NCI-H226 (cell line): ENCODE measurements around the gene PANK4.
"Not testable (repeated sequence)": the region's sequence is repeated elsewhere in the genome, so short reads cannot be mapped to it uniquely, and the experiment has no call there.

Experiments
- DNase-seq: peaks from one replicate; pipeline ENCODE4 v3.0.0-alpha.2; 2015

Gene PANK4

GRCh38 chr1:2473198-2473597 is 53.2 kb downstream of the PANK4 start:
- DNase-seq: no peak

- DNase-seq: no peak
Observed at GRCh38 chr1:2472561-2473177, 53.7 kb downstream of the PANK4 start.

- DNase-seq: no peak
Observed at GRCh38 chr1:2472109-2472508, 54.3 kb downstream of the PANK4 start.

- DNase-seq: no peak
Observed at GRCh38 chr1:2471587-2472001, 54.8 kb downstream of the PANK4 start.

- DNase-seq: no peak
Observed at GRCh38 chr1:2471159-2471471, 55.3 kb downstream of the PANK4 start.

GRCh38 chr1:2470290-2471158 is 55.9 kb downstream of the PANK4 start:
- no peak for DNase-seq

DNA sequence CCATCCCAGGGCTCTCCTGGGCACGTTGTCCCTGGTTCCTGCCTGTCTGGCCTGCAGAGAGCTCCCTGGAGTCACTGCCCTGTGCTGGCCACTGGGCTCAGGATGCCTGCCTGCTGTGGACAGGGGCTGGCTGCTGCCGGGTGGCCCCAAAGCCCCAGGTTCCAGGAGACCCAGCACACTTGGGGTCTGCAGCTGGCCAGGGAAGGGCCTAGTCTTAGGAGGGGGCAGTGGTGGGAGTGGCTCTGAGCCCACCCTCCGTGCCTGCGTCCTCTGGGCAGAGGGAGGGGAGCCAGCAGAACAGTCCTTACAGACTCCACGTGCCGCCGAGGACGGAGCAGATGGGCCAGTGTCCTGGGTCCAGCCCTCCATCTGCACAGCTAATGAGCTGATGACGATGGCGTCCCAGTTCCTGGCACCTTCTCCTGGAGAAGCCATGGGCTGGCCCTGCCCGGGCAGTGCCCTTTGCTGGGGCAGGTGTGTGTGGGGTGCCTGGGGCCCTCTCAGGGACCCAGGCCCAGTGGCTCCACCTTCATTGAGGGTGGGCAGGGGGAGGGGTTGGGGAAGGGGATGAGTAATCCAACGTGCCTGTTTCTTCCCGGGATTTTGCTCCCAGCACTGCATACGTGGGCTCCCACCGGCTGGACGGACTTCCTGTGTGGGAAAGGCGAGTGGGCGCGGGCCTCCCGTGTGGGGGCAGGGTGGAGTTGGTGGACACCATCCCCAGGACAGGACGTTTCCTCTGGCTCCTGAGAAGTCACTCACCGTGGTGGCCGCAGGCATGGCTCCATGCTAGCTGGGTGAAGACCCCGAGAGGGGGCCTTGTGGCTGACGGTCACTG is 57.1 kb downstream of the PANK4 start:
- DNase-seq: no peak

DNA sequence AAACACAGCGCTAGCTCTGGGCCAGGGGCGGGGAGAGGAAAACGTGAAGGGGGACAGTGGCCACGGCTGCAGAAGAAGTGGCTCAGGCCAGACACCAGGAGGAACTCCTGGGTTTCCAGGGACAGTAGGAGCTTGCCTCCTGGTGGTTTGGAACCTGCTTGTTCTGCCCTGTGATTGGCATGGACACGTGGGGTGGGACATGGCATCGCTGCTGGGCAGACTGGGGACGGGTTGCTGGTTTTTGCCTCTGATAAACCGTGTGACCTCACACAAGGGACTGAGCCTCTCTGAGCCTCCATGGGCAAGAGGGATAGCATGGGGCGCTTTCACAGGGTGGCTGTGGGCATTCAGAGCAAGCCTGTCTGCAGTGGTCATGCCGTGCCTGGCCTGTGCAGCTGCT is 57.9 kb downstream of the PANK4 start:
- no peak for DNase-seq

DNA sequence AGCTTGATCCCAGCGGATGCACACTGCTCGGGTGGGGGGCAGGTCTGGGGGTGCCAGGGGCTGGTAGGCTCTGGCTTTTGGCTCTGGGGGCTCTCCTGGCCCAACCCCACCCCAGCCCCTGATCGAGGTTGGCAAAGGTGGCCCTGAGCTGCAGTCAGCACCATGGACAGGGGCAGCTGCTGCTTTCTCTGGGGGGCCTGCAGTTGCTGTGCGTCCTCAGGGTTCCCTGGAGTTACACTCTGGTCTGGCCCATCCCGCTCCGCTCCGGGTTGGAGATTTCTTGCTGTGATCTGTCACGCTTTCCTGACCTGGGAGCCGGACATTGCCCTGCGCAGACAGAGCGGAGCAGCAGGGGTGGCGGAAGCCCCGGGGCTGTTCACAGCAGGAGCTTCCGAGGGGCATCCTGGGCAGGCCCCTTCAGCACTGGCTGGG is 58.3 kb downstream of the PANK4 start:
- no peak for DNase-seq

- DNase-seq: no peak
Observed at GRCh38 chr1:2466958-2467554, 59.3 kb downstream of the PANK4 start.

GRCh38 chr1:2466270-2466665 is 60.1 kb downstream of the PANK4 start:
- DNase-seq: no peak

- no peak for DNase-seq
Observed at GRCh38 chr1:2465371-2466269, 60.8 kb downstream of the PANK4 start.

DNA sequence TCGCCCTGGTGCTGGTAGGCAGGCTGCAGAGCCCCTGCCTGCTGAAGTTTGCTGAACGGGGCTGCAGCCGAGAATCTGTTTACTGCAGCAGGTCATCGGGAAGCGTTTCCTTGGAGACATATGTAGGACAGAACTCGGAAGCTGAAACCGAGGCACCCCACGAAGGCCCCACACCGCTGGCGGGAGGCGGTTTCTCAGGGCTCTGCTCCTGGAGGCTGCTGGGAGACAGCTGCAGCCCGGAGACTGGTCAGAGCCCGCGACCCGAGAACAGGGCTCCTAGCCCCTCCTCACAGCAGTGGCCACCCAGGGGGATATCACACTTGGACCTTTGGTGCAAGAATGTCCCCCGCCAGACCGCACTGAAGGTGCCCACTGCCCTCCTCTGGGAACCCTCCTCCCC is 63.0 kb downstream of the PANK4 start:
- no peak for DNase-seq

DNA sequence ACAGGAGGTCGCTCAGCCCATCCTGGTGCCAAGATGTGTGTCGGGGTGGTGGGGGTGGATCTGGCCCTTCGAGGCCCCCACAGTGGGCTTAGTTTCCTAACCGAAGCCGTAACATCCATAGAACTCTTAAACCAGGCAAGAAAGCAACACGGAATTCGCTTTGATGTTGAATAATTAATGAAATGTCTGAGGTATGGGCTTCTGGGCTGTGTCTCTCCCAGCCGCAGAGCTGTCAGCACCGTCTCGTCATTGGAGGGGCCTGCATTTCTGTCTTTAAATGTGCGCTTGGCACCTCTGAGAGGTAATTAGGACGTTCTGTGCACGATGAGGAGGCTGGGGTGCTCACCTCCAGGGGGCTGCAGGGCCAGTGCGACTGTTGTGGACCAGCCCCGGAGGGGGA is 63.6 kb downstream of the PANK4 start:
- no peak for DNase-seq

DNA sequence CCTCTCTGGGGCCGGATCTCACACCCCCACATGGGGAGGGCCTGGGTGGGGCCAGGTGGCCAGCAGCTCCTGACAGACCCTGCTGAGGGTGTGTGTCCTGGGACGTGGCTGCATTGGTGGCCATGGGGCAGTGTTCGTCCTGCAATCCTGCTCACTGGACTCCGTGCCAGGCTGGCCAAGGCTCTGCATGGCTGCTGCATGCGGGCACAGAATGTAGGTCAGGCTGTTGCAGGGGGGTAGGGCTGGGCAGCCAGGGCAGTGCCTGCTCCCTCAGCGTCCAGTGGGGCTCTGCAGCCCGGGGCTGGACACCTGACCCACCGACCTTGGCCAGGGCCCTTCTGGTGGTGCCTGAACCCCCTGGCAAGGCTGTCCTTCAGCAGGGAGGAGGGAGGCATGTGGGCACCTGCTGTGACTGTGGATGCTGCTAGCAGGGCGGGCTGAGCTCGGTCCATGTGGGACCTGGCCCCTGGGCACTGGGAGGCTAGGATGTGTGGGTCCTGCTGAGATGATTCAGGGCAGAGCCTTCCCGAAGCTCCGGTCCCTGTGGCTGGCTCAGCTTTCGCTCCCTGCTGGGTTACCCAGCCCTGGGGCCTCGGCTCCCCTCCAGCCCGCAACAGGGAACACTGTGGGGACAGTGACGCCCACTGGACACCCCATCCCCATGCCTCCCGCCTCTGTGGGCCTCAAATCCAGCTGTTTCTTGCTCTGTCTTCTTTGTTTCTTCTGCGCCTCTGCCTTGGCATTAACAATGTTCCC is 65.2 kb downstream of the PANK4 start:
- DNase-seq: no peak

DNA sequence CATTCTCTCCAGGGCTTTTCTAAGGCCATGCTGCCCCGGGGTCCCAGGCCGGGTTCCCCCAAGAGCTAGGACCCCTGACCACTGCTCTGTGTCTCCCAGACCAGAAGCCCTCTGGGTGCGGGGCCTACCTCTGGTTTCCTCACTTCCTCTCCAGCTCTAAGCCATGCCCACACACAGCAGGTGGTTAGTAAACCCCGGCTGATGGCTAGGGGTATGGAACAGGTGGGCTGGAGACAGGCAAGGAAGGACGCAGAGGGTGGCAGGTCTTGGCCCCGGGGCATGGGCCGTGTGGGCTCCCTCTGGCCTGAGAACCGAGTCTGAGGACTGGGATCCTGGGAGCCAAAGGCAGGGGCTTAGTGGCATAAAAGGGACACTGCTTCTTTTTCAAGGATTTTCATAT is 66.2 kb downstream of the PANK4 start:
- no peak for DNase-seq

DNA sequence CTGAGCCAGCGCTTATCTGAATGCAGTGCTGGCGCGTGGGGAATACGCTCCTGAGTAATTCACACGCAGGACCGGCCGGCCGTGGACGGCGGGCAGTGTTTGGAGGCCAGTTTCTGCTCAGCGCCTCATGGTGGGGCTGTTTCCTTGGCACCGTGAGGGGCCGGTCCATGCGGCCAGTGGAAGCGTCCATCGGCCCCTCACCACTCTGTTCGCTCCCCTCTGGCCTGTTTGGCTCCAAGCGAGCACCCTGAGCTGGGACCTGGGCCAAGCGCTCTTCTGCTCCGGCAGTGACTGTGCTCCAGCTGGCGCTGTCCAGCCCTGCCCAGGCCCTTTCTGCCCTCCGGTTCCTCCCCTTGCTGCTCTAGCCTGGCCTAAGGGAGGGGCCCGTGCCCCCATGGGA is 66.6 kb downstream of the PANK4 start:
- DNase-seq: peak; percentile 26

DNA sequence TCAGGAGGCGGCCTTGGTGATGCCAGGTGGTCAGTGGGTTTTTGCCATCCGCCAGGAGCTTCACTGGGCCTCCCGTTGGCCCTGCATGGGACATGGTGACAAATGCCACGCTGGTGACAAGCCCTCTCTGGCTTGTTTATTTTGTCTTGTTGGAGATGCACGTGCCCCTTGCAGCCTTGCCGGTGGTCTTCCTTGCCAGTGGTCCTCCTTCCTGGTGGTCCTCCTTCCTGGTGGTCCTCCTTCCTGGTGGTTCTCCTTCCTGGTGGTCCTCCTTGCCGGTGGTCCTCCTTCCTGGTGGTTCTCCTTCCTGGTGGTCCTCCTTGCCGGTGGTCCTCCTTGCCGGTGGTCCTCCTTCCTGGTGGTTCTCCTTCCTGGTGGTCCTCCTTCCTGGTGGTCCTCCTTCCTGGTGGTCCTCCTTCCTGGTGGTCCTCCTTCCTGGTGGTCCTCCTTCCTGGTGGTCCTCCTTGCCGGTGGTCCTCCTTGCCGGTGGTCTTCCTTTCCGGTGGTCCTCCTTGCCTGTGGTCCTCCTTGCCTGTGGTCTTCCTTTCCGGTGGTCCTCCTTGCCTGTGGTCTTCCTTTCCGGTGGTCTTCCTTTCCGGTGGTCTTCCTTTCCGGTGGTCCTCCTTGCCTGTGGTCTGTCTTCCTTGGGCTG is 67.2 kb downstream of the PANK4 start:
- DNase-seq: not testable (repeated sequence)

DNA sequence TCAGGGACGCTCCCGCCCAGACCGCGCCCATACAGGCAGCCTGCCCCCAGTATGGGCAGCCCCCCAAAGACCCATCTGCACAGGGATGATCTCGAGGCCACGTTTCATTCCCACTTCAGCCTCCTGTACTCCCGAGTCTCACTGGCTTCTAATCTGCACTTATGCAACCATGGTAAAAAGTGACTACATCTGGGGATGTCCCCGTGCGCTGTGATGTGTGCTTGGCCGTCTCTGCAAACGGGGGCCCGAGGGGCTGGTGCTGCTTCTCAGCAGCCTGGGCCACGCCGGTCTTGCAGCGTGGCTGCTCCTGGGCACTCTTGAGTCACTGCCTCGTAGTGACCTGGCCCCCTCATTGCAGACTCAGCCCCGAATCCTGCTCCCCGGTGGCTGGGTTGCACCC is 67.7 kb downstream of the PANK4 start:
- no peak for DNase-seq
